Measurements from ENCODE around the gene SHQ1. TPM values are rescaled to one million over a fixed set of nuclear protein-coding genes. Genes with fewer than 3 reads are reported as not detected.

Gene SHQ1
- total and polyA plus RNA-seq, 2 of the 4 experiments (the other 2 are of a cell fraction) = 10.4 to 19.4 TPM

DNA sequence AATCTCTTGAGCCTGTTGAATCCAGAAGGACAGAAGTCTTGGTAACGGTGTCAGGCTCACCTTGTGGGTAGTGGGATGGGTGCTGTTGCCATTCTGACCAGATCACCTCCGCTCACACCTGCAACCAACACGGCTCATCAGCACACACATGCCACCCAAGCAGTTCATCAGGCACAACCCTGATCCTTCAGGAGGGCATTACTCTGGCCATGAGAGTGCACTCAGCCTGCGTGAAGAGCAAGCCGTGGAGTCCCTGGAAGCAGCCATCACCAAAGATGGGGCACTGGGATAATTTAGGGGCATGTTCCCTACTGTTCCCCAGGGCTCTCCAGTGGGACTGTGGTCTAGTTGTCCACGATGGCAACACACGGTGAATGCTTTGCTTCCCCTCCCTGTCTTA is 120.5 kb downstream of the SHQ1 start:
- peak overlapping the region; percentile 25 for H2AK9ac ChIP-seq (replicated peaks; ENCODE audit: low read depth, low read length, poor library complexity)
- H4K20me1 ChIP-seq (ENCODE audit: insufficient read depth, low read length) = no peaks in the 10 kb centered on the region
- no peak overlapping the region for H2BK120ac ChIP-seq (ENCODE audit: low read depth, low read length)
- in situ Hi-C loops (cut with MboI; ENCODE audit: low sequenced_read_pairs) = no loop called here
- H2BK15ac ChIP-seq (ENCODE audit: low read depth, low read length) = no peak overlapping the region
- H3K4me3 ChIP-seq (ENCODE audit: insufficient read depth, low read depth, low read length) = no peak overlapping the region
- no peaks in the 10 kb centered on the region for H3K79me1 ChIP-seq (ENCODE audit: low read depth in 1 of 2, low read length in 2 of 2)
- ATAC-seq (ENCODE audit: low read depth) (no peak), DNase-seq (no peak)
- no peak overlapping the region for H2AFZ ChIP-seq (replicated peaks; ENCODE audit: low read length, poor library complexity)
- ChIA-PET POLR2A (ENCODE audit: unreplicated experiment) (no interaction called here), CTCF (no interaction called here)
- H2BK20ac ChIP-seq (ENCODE audit: low read depth, low read length) = no peak overlapping the region
- intact Hi-C loops (cut with micrococcal nuclease) = no loop called here
- no peak for TF ChIP-seq MAFK (IDR thresholded peaks at IDR 0.05; ENCODE audit: low read depth, low read length)
- TF ChIP-seq MXI1 (IDR thresholded peaks at IDR 0.05; ENCODE audit: borderline replicate concordance, low read depth, low read length) = no peak
- TF ChIP-seq, protein P1, sequence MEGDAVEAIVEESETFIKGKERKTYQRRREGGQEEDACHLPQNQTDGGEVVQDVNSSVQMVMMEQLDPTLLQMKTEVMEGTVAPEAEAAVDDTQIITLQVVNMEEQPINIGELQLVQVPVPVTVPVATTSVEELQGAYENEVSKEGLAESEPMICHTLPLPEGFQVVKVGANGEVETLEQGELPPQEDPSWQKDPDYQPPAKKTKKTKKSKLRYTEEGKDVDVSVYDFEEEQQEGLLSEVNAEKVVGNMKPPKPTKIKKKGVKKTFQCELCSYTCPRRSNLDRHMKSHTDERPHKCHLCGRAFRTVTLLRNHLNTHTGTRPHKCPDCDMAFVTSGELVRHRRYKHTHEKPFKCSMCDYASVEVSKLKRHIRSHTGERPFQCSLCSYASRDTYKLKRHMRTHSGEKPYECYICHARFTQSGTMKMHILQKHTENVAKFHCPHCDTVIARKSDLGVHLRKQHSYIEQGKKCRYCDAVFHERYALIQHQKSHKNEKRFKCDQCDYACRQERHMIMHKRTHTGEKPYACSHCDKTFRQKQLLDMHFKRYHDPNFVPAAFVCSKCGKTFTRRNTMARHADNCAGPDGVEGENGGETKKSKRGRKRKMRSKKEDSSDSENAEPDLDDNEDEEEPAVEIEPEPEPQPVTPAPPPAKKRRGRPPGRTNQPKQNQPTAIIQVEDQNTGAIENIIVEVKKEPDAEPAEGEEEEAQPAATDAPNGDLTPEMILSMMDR (conservative IDR thresholded peaks at IDR 0.05; ENCODE audit: low read depth, low read length) = no peak
- TF ChIP-seq BHLHE40 (IDR thresholded peaks at IDR 0.05; ENCODE audit: low read depth, low read length) = no peak
- TF ChIP-seq SMC3 (IDR thresholded peaks at IDR 0.05; ENCODE audit: low read depth, low read length) = no peak
- H3K4ac ChIP-seq (ENCODE audit: low read depth, low read length) = no peak overlapping the region
- H3K18ac ChIP-seq (ENCODE audit: low read depth, low read length) = no peak overlapping the region
- H3K4me1 ChIP-seq (ENCODE audit: control insufficient read depth, insufficient read depth, low read length) = peaks cover 3% of the 10 kb centered on the region
- H3K14ac ChIP-seq (replicated peaks; ENCODE audit: low read depth, low read length) = no peak overlapping the region
- BruUV-seq (replicated peaks) = no TSS peak
- no peak overlapping the region for H3K27ac ChIP-seq (ENCODE audit: insufficient read depth, low read length)
- no CpG with 5 or more reads among the region's 7 CpGs for WGBS, 2 experiments (ENCODE audit: extremely low coverage in 2 of 2, insufficient read length in 1 of 2)
- H4K8ac ChIP-seq (ENCODE audit: low read depth in 2 of 2, low read length in 2 of 2) = no peak overlapping the region
- H3K9ac ChIP-seq (ENCODE audit: low read depth, low read length) = no peak overlapping the region
- peaks cover 14% of the 10 kb centered on the region for H3K27me3 ChIP-seq (ENCODE audit: control insufficient read depth, insufficient read depth, low read length)
- no peak overlapping the region for H4K5ac ChIP-seq (ENCODE audit: low read depth, low read length)
- dilution Hi-C loops (cut with HindIII; ENCODE audit: low sequenced_read_pairs, unreplicated experiment) = no loop called here
- H2AK5ac ChIP-seq (ENCODE audit: low read depth, low read length) = no peak overlapping the region
- H3K9me1 ChIP-seq (ENCODE audit: insufficient read depth, low read length) = no peaks in the 10 kb centered on the region
- H3K23ac ChIP-seq (ENCODE audit: low read depth, low read length) = no peak overlapping the region
- no peak overlapping the region for H3K4me2 ChIP-seq (ENCODE audit: low read depth, low read length)
- no peak overlapping the region for H4K91ac ChIP-seq (ENCODE audit: insufficient read depth, low read depth, low read length)
- no peaks in the 10 kb centered on the region; the same call in 1 of the 2 replicates for H3K9me3 ChIP-seq (ENCODE audit: control insufficient read depth, insufficient read depth, low read length)
- no peak overlapping the region for H2BK5ac ChIP-seq (ENCODE audit: low read depth, low read length, poor library complexity, severe bottlenecking)
- no peak overlapping the region for H3K56ac ChIP-seq (ENCODE audit: extremely low read depth, insufficient read depth, low read length)
- H3K36me3 ChIP-seq (ENCODE audit: control insufficient read depth, insufficient read depth, low read length) = no peaks in the 10 kb centered on the region
